ENCODE results near the gene CLCA2. TPM values are rescaled to one million over a fixed set of nuclear protein-coding genes. Genes with fewer than 3 reads are reported as not detected.

CLCA2 gene
- total RNA-seq, 1 experiment from 2014 or later = not detected

DNA sequence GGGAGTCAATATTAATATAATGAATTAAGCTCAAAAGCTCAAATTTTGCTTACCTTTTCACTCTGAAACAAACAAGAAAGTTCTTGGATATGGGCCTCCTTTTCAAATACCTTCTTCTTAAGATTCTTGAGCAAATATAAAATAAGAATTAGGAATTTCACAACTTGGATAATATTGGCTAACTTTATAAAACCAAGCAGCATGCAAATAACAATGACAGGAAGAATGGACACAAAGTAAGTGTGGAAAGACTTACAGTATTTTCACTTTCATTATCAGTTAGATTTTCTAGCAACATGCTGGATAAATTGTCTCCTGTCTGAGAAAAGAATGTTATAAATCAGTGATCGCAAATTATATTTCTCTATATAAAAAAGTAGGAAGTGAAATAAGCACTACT lies 41.1 kb upstream of the CLCA2 start:
- H3K27me3 ChIP-seq (ENCODE audit: control insufficient read depth, insufficient read depth, low read length) = no peaks in the 10 kb centered on the region
- intact Hi-C loops (cut with micrococcal nuclease; ENCODE audit: unreplicated experiment) = loop anchor here (5.0 kb wide), 2 partner anchors 89 to 304 kb away; no protein-coding TSS in a partner anchor
- no peak overlapping the region for H3K4me3 ChIP-seq (ENCODE audit: low read depth in 2 of 2, low read length in 2 of 2)
- DNase-seq (ENCODE audit: low read depth, low spot score) (no peak), ATAC-seq (no peak)
- H3K9me3 ChIP-seq (ENCODE audit: control insufficient read depth, insufficient read depth, low read depth, low read length) = no peaks in the 10 kb centered on the region
- POLR2A ChIA-PET = no interaction called here
- H3K36me3 ChIP-seq (ENCODE audit: control insufficient read depth, insufficient read depth, low read length) = peaks cover 18% of the 10 kb centered on the region
- in situ Hi-C loops (cut with HindIII; ENCODE audit: low pct_unique_long_range_greater_than_20kb, low sequenced_read_pairs) = loop anchor here (5.0 kb wide), 1 partner anchor 59 kb away; no protein-coding TSS in a partner anchor
- CTCF ChIA-PET = no interaction called here
- H3K27ac ChIP-seq (ENCODE audit: low read length) = no peak overlapping the region; the same call in 1 of the 2 replicates
- H3K4me1 ChIP-seq (ENCODE audit: control insufficient read depth, insufficient read depth, low read length) = no peaks in the 10 kb centered on the region; the same call in 1 of the 2 replicates
- TF ChIP-seq CTCF (IDR thresholded peaks at IDR 0.05) (no peak), TCF7L2 (IDR thresholded peaks at IDR 0.05; ENCODE audit: low read depth, low read length) (no peak), SIN3A (IDR thresholded peaks at IDR 0.05; ENCODE audit: borderline replicate concordance, insufficient read depth, low read depth, low read length) (no peak), POLR2AphosphoS5 (IDR thresholded peaks at IDR 0.05; ENCODE audit: low read depth, low read length) (no peak), REST (IDR thresholded peaks at IDR 0.05; ENCODE audit: insufficient read depth in 1 of 2, low read depth in 2 of 2, low read length in 1 of 2) (no peak)
- no TSS peak for BruUV-seq (replicated peaks)

DNA sequence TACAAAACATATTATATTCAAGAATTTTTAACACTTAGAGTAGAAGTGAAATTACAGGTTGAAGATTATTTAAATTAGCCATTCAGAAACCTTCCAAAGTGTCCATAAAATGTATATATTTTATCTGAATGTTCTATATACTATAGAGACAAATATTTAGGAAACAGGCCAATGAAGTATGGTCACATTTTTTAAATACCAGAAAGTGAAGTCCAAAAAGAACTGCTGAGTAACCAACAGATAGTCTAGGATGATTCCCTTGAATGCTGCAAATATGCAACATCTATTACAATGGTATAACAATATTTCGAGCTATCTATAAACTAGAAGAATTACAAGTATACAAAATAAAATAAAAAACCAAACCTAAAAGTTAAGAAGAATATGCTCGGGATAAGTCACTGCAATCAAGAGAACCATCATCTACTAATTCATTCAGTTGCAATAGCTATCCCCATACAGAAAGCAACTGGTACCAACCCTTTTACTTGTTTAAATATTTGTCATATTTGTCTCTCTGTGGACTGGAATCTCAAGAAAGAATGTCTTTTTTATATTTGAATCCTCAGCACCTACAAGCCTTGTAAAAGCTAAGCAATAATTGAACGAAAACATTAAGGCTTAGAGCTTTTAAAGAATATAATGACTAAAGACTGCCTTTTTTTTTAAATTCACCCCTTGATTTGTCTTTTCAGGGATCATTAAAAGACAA lies 35.9 kb upstream of the CLCA2 start:
- Histone ChIP-seq H3K27me3 (ENCODE audit: control insufficient read depth, insufficient read depth, low read length) (no peaks in the 10 kb centered on the region), H3K4me1 (ENCODE audit: control insufficient read depth, insufficient read depth, low read length) (peaks cover 3% of the 10 kb centered on the region; the same call in 1 of the 2 replicates), H3K36me3 (ENCODE audit: control insufficient read depth, insufficient read depth, low read length) (peaks cover 4% of the 10 kb centered on the region), H3K4me3 (ENCODE audit: low read depth in 2 of 2, low read length in 2 of 2) (no peak overlapping the region), H3K27ac (ENCODE audit: low read length) (no peak overlapping the region), H3K9me3 (ENCODE audit: control insufficient read depth, insufficient read depth, low read depth, low read length) (no peaks in the 10 kb centered on the region)
- in situ Hi-C loops (cut with HindIII; ENCODE audit: low pct_unique_long_range_greater_than_20kb, low sequenced_read_pairs) (no loop called here), intact Hi-C loops (cut with micrococcal nuclease; ENCODE audit: unreplicated experiment) (no loop called here)
- ChIA-PET CTCF (no interaction called here), POLR2A (no interaction called here)
- ATAC-seq (no peak), DNase-seq (ENCODE audit: low read depth, low spot score) (no peak)
- TF ChIP-seq TCF7L2 (IDR thresholded peaks at IDR 0.05; ENCODE audit: low read depth, low read length) (no peak), REST (IDR thresholded peaks at IDR 0.05; ENCODE audit: insufficient read depth in 1 of 2, low read depth in 2 of 2, low read length in 1 of 2) (no peak), SIN3A (IDR thresholded peaks at IDR 0.05; ENCODE audit: borderline replicate concordance, insufficient read depth, low read depth, low read length) (no peak), POLR2AphosphoS5 (IDR thresholded peaks at IDR 0.05; ENCODE audit: low read depth, low read length) (no peak), CTCF (IDR thresholded peaks at IDR 0.05) (no peak)
- no TSS peak for BruUV-seq (replicated peaks)

Measured in Panc1 (cell line).